K562 (cell line): ENCODE results near the gene RBM18. TPM values are rescaled to one million over a fixed set of nuclear protein-coding genes. Genes with fewer than 3 reads are reported as not detected.

ENCODE experiments used
- ATAC-seq: fragments of 200-7000 bp; cut with Tn5 transposase; 3 replicates; pipeline ENCODE4 v1.9.1; 2020; ENCODE audit warnings: moderate library complexity
- BruUV-seq: library from RNA; stranded (reverse); fragments of 400-500 nt; replicated peaks from 2 replicates; lab custom pipeline; 2021; lab: Mats Ljungman, UMichigan
- CTCF ChIA-PET: fragments of 300-600 bp; formaldehyde crosslinking; extraction: SDS; loops from one replicate; lab custom pipeline; 2021; ENCODE audit warnings: low intra/inter-chr PET ratio; lab: Yijun Ruan, JAX
- POLR2A ChIA-PET: fragments of 300-600, 350-650 bp; sonication (Branson Sonifier 250); formaldehyde crosslinking; extraction: SDS; loops from one replicate; lab custom pipeline; 2021; ENCODE audit warnings: antibody characterized with exemption, inconsistent platforms; lab: Yijun Ruan, JAX
- DNase-seq, 4 experiments: peaks; one replicate each; pipeline versions ENCODE4 v3.0.0 to v3.0.0-alpha.2; 2011 to 2018; ENCODE audit warnings: low spot score in 3 of 4, mixed read lengths in 3 of 4; ENCODE audit errors: extremely low read depth in 1 of 4
- FAIRE-seq: peaks from 2 replicates; lab custom pipeline; 2011; peaks lifted over from hg19 to GRCh38; lab: Jason Lieb, UNC
- H2AFZ ChIP-seq: 2 replicates; pipeline ENCODE4 v1.6.0; 2011; ENCODE audit warnings: low read depth, low read length, control low read depth, inconsistent platforms
- H3K27ac ChIP-seq: fragments of 200-600 bp; 3 replicates; pipeline ENCODE4 v1.8.0; 2011; ENCODE audit warnings: low read depth, mild to moderate bottlenecking, control low read depth, inconsistent platforms, low read length, moderate library complexity, mixed read lengths; ENCODE audit errors: extremely low read depth
- H3K27me3 ChIP-seq, 2 experiments: fragments of 300-600 bp in 1 of 2; 2 replicates in 1 of 2; 3 replicates in 1 of 2; pipeline versions ENCODE4 v1.6.0 to v1.8.0; 2011; ENCODE audit warnings: inconsistent platforms in 2 of 2, low read length in 2 of 2, mild to moderate bottlenecking in 1 of 2, mixed read lengths in 1 of 2, moderate library complexity in 1 of 2; ENCODE audit not compliant: control insufficient read depth in 2 of 2, insufficient read depth in 2 of 2
- H3K36me3 ChIP-seq: fragments of 300-600 bp; 3 replicates; pipeline ENCODE4 v1.8.0; 2011; ENCODE audit warnings: mild to moderate bottlenecking, low read length, inconsistent platforms; ENCODE audit not compliant: control insufficient read depth, insufficient read depth
- H3K4me1 ChIP-seq, 2 experiments: fragments of 200-600 bp in 1 of 2; replicated peaks in 1 of 2; 2 replicates in 1 of 2; 3 replicates in 1 of 2; pipeline versions ENCODE4 v1.5.1 to v1.8.0; 2011; ENCODE audit warnings: inconsistent platforms in 2 of 2, low read length in 2 of 2, mild to moderate bottlenecking in 1 of 2, mixed read lengths in 1 of 2, moderate library complexity in 1 of 2; ENCODE audit not compliant: control insufficient read depth in 2 of 2, insufficient read depth in 2 of 2
- H3K4me2 ChIP-seq: 2 replicates; pipeline ENCODE4 v1.6.1; 2011; ENCODE audit warnings: low read length, control low read depth, inconsistent platforms, mixed read lengths; ENCODE audit not compliant: insufficient read depth
- H3K4me3 ChIP-seq: fragments of 200-600 bp; sonication (generic), shearing (Covaris generic); 2 replicates; pipeline ENCODE4 v1.5.1; 2016; ENCODE audit warnings: control low read depth, inconsistent platforms
- H3K79me2 ChIP-seq: fragments of 200-600 bp; 3 replicates; pipeline ENCODE4 v1.8.0; 2011; ENCODE audit warnings: low read length, inconsistent platforms; ENCODE audit not compliant: control insufficient read depth, insufficient read depth
- H3K9ac ChIP-seq, 2 experiments: 2 replicates each; pipeline versions ENCODE4 v1.6.0 to v1.6.1; 2011; ENCODE audit warnings: low read depth in 2 of 2, low read length in 2 of 2, control low read depth in 1 of 2, inconsistent platforms in 1 of 2, mild to moderate bottlenecking in 1 of 2, mixed read lengths in 1 of 2; ENCODE audit not compliant: insufficient read depth in 1 of 2
- H3K9me1 ChIP-seq: one replicate; pipeline ENCODE4 v1.6.0; 2011; ENCODE audit warnings: inconsistent platforms, mild to moderate bottlenecking, low read length, moderate library complexity; ENCODE audit not compliant: control insufficient read depth, insufficient read depth
- H3K9me3 ChIP-seq: replicated peaks from 2 replicates; pipeline ENCODE4 v1.5.1; 2011; ENCODE audit warnings: low read depth, low read length, inconsistent platforms; ENCODE audit not compliant: control insufficient read depth, insufficient read depth
- H4K20me1 ChIP-seq: replicated peaks from 2 replicates; pipeline ENCODE4 v1.6.1; 2011; ENCODE audit warnings: low read length, inconsistent platforms, mixed read lengths; ENCODE audit not compliant: control insufficient read depth, insufficient read depth
- EZH2 ChIP-seq: IDR thresholded peaks from 2 replicates; pipeline ENCODE4 v1.6.1; 2012; ENCODE audit warnings: low read depth, mild to moderate bottlenecking, inconsistent platforms, low read length, borderline replicate concordance
- PCBP1 ChIP-seq: fragments of 200-400 bp; formaldehyde crosslinking; IDR thresholded peaks from 2 replicates; pipeline ENCODE4 v1.6.1; 2018; ENCODE audit warnings: mild to moderate bottlenecking, low read depth, low read length; ENCODE audit not compliant: poor library complexity, severe bottlenecking
- PRPF4 ChIP-seq: fragments of 200-400 bp; formaldehyde crosslinking; IDR thresholded peaks from one replicate; pipeline ENCODE4 v1.6.1; 2017; ENCODE audit warnings: low read length, low read depth, mild to moderate bottlenecking; ENCODE audit not compliant: insufficient read depth, poor library complexity, severe bottlenecking
- RNF2 ChIP-seq: sonication (generic); IDR thresholded peaks from 2 replicates; pipeline ENCODE4 v1.6.1; 2016
- WGBS: fragments of 100-300 bp; shearing (Covaris generic); methylation state at CpG from one replicate; pipeline ENCODE4 v1.1.6; 2016; ENCODE audit warnings: low coverage, mixed read lengths; ENCODE audit not compliant: insufficient coverage; ENCODE audit errors: missing lambda C conversion rate; 5-methylcytosine and 5-hydroxymethylcytosine counted together
- in situ Hi-C: fragments of 300-500 bp; cut with MboI; formaldehyde crosslinking; loops from 4 replicates; pipeline ENCODE4 v1.15.0; 2018; ENCODE audit warnings: inconsistent platforms, mixed read lengths
- intact Hi-C: fragments of 100-400 bp; cut with micrococcal nuclease; formaldehyde crosslinking; loops from 2 replicates; pipeline ENCODE4 v1.14.2; 2022
- polyA plus RNA-seq, 8 experiments: library from polyadenylated mRNA; depleted of rRNA in 4 of 8; stranded (reverse) in 5 of 8; unstranded in 3 of 8; fragments of >200 nt; fragmentation: Nextera tagmentation in 2 of 8; fragmentation: Illumina TruSeq in 1 of 8; extraction: Ambion mirVana in 2 of 8; extraction: Trizol in 1 of 8; gene quantifications; 2 replicates each; pipeline versions ENCODE4 v1.2.1 to v1.2.3, GENCODE V29; 2011 to 2014; ENCODE audit warnings: inconsistent platforms in 1 of 8, missing spikeins in 1 of 8
- total RNA-seq, 7 experiments: library from RNA; depleted of rRNA in 6 of 7; stranded (reverse); fragments of >200 nt in 6 of 7; fragmentation: Illumina TruSeq in 2 of 7; extraction: Trizol in 2 of 7; gene quantifications; 2 replicates each; pipeline versions ENCODE4 v1.2.1 to v1.2.3, GENCODE V29; 2011 to 2021; ENCODE audit warnings: low replicate concordance in 1 of 7
- TF ChIP-seq, protein P1 (sequence below): fragments of 200-800 bp; sonication (Bioruptor generic); IDR thresholded peaks from 2 replicates; pipeline ENCODE4 v1.6.1; 2017; ENCODE audit warnings: missing genetic modification characterization, missing compliant biosample characterization

RBM18 gene
- total and polyA plus RNA-seq, 9 of the 15 experiments (the other 6 are each of a cell fraction or from before 2014, with no cell fraction given), result 7.9 to 86.3 (median 34.0) TPM

DNA sequence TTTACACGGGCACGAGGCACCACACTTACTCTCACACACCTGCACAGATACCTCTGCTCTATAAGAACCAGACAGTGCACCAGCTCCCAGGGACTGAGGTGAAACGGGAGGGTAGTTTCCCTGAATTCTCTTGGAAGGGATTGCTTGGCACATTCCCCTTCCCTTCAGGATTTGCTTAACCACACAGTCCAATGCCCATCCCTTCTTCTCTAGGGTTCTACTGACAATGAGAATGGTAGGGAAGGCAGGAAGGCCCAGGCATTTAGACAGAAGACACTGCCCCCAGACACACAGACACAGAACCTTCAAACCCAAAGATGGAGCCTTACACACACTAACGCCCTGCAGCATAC lies 35.2 kb downstream of the RBM18 start:
- H3K4me1 ChIP-seq, result peaks cover 15 to 32% of the 10 kb centered on the region in 2 experiments; a peak in 4 of 5 replicates
- DNase-seq (no peak), FAIRE-seq (no peak), ATAC-seq (0 out of 3 replicates have a peak, but pooled peaks have one; percentile 5)
- H3K27me3 ChIP-seq, result peaks cover 27 to 30% of the 10 kb centered on the region in 2 experiments
- H3K27ac ChIP-seq, result no peak overlapping the region; the same call in 2 of the 3 replicates
- in situ Hi-C loops, result loop anchor here (10.0 kb wide), 1 partner anchor 1965 kb away; no protein-coding TSS in a partner anchor
- BruUV-seq, result no TSS peak
- no peaks in the 10 kb centered on the region for H3K79me2 ChIP-seq
- POLR2A ChIA-PET, result interaction anchor here (0.6 to 1.0 kb wide), 2 partner anchors 16 to 36 kb away, joined by 3 to 4 read pairs; no protein-coding TSS in a partner anchor
- H3K4me2 ChIP-seq, result no peak overlapping the region
- peak overlapping the region; percentile 83; the same call in 1 of the 2 replicates for H2AFZ ChIP-seq
- intact Hi-C loops, result no loop called here
- no peaks in the 10 kb centered on the region for H3K36me3 ChIP-seq
- WGBS, result 20% methylated on average over 4 of the region's 4 CpGs
- no peak overlapping the region for H3K4me3 ChIP-seq
- H4K20me1 ChIP-seq, result 0 out of 2 replicates have a peak, but pooled peaks cover 6% of the 10 kb centered on the region
- CTCF ChIA-PET, result no interaction called here
- H3K9me1 ChIP-seq, result peaks cover 5% of the 10 kb centered on the region
- TF ChIP-seq RNF2 (no peak), PCBP1 (no peak), PRPF4 (no peak), EZH2 (0 out of 2 replicates have a peak, but pooled peaks have one; percentile 3)
- TF ChIP-seq, protein P1, sequence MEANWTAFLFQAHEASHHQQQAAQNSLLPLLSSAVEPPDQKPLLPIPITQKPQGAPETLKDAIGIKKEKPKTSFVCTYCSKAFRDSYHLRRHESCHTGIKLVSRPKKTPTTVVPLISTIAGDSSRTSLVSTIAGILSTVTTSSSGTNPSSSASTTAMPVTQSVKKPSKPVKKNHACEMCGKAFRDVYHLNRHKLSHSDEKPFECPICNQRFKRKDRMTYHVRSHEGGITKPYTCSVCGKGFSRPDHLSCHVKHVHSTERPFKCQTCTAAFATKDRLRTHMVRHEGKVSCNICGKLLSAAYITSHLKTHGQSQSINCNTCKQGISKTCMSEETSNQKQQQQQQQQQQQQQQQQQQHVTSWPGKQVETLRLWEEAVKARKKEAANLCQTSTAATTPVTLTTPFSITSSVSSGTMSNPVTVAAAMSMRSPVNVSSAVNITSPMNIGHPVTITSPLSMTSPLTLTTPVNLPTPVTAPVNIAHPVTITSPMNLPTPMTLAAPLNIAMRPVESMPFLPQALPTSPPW, result no peak
- H3K9ac ChIP-seq, result no peak overlapping the region
- no peaks in the 10 kb centered on the region for H3K9me3 ChIP-seq
